ENCODE measurements around the gene AP1G2.

AP1G2 gene

DNA sequence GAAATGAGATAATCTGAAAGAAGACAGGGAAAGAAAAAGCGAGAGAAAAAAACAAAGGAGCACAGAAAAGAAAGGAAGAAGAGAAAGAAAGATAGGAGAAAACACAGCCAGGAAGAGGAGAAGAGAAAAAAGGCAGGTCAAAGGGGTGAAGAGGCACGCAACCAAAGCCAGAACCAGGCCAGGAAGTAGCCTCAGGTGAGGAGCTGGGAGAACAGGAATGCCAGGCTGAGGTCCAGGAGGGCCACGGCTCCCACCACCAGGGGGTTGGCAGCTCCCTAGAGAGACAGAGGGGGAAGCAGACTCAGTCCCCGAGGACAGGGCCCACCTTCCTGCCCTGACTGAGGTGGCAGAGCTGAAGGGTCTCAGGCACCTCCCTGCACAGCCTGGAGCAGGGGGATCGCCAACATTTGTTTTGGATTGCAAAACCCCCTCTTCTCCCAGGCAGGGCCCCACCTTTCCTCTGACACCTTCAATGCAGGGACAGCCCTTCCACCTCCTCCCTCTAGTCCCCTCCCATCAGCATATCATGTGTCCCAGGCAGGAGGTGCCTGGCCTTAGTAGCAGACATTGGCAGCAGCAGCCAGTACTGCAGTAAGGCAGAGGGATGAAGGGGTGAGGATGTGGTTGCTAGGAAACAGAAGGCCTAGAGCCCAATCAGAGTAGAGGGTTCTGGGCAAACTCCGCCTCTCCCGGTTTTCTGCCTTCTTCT is 2.0 kb upstream of the AP1G2 start:
- peak; percentile 65 for DNase-seq

DNA sequence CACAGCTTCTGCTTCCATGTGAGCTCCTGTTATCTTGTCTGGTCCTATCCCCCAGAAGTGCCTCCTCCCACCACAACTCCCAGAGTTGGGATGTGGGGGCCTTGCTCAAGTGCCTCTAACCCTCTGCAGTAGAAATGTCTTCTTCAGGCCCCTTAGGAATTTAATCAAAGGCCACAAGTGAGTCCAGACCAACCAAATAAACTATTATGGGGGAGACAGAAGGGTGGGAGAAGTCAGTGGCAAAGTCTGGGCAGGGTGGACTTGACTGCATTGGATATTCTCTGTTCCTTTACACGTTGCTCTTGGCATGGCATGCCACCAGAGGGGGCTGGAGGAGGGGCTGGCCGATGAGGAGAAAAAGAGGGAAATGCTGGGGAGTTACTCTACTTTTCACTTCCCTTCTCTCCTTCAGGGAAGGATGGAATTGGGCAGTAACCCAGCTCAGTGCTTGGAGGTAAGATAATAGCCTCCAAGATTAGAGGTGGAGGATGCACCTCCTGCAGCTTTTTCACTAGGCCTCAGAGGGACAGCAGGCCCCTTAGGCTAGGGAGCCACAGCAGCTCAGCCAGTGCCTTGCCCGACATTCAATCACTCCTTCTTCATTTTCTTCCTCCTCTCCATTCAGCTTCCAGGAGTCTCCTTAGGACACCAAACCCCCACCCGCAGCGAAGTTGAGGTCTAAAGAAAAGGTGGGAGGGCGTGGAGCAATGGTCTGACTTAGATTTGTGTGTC is 1.2 kb upstream of the AP1G2 start:
- DNase-seq = peak; percentile 18

DNA sequence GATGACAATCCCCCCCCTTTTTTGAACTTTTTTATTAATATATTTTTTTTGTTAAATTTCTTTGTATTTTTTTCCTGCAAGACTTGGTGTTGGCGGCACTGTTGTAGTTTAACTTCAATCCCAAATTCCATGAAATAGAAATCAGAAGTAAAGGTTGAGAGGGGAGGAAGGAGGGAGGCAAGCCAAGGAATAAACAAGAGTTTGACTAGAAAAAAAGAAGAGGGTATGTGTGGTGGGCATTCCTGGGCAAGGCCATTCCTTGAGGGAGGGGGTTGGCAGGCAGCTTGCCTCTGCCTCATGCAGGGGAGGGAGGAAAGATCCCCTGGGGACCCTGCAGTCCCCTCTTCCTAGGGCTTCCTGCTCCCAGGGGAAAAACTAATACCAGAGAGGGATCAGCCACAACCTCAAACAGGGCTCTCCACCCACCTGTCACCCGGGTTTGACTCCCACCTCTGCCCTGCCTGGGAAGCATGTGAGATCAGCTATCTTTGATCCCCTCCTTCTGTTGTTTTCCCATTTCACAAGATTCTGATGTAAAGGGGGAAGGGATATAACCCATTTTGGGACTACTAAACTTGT is 519 bp upstream of the AP1G2 start:
- DNase-seq = no peak

DNA sequence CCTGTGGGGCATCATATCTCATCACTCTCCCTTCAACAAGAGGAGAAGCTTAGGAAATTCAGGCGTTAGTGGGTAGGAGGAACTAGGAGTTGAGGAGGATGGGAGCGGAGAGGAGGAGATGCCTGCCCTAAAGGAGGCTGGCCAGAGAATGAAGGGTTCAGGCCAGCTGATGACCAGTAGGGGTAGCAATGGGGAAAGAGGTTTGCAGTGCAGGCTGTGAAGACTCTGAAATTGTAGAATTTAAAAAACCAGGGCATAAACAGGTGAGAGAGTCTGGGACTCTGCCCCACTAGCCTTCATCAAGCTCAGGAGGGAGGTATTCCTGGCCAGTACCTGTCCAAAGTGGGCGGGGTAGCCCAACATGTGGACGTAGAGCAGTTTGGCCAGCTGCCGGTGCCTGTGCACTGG is 809 bp downstream of the AP1G2 start:
- no peak for DNase-seq

DNA sequence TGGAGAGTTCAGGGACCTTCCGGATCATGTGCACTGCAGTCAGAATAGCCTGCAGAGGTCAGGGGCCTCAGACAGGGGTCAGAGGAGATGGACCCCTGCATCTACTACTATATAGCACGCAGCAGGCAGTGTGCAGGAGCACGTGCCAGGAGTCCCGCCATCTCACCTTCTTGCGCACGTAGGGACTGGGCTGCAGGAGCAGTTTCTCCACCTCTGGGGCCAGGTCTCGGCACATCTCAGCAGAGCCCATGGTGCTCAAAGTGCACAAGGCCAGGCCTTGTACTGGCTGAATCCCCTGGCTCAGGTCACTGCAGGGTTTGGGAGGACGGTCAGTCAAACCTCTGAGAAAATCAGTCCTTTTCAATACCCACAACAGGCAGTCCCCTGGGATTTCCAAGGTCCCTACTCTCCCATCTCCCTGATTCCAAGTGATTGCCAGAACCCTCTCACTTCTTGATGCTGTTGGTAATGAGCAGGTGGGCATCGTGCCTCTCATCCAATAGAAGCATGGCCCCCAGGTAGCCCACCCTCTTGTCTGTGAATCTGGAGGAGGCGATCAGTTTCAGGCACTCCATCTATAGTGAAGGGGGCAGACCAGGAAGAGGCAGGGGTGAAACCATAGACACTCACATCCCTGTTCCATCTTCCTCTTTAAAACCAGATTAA is 1.3 kb downstream of the AP1G2 start:
- DNase-seq = no peak

GRCh38 chr14:23565626-23566025 is 2.0 kb downstream of the AP1G2 start:
- no peak for DNase-seq

DNA sequence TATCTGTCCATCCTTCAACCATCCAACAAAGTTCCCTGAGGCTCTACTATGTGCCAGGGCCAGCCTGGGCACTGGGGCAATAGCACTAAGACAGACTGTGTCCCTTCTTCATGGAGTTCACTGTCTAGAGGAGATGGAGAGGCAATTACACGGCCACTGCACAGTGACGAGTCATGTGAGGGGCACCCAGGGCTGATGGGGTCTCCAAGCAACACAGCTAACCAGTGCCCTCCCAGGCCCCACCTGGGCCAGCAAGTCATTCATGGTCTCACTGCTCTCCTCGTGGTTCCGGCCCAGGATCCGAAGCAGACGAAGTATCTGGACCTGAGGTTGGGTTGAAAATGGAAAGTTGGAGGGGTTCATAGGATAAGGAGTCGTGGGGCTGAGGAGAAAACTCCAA is 2.7 kb downstream of the AP1G2 start:
- no peak for DNase-seq

- no peak for DNase-seq
Measured at GRCh38 chr14:23564181-23564812, 3.3 kb downstream of the AP1G2 start.

DNA sequence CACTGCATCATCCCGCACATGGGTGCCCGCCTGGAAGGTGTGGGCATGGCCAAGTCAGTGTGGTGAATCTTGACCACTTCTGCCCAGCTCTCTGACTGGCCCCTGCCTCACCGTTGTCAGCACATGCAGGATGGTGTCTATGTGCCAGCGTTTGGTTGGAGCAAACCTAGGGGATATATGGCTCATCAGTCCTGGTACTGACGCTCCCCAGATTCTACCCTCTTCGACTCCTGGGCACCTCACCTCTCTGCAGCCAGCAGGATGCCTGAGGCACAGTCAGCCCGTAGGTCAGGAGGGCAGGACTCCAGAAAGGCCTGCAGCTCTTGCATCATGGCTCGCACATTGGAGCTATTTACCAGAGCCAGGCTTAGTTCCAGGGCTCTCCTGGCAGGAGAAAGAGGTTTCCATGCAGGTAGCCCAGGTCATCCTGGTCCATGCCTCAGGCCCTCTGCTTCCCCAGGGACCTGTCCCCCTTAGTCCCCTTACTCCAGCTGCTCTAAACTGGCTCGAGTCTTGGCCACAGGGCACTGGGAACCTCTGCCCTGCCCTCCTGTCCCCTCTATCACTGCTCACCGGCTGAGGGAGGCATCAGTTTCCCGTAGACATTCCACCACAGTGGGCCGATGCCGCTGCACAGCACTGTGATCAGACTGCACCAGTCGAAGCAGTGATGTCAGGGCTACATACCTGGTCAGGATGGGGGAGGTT is 4.0 kb downstream of the AP1G2 start:
- DNase-seq = no peak

DNA sequence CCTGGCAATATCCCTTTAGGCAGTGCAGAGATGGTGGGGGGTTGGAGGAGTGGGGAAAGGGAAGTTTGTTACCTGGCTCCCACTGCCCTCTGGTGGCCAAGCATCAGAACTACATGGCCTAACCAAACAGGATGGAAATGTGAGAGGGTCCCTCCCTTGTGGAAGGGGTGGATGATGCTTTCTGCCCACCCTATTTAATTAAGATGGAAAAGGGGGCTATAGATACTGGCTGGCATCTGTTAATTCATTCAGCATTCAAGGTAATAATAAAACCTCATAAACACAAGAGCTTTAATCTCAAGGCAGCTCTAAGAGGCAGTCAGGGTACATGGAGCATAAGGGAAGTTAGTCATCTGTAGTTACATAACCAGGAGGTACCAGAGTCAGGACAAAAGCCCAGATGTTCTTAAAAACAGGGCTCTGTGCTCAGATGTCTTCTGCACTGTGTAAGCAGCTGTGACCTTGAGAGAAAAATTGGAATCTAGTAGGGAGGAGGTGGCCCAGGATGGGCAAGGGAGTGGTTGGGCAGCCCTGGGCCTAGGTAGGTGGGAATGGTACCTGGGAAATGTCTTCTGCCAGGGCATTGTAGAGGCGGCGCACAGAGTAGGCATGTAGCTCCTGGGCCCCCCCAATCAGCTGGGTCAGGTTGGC is 4.6 kb downstream of the AP1G2 start:
- peak; percentile 62 for DNase-seq

- no peak for DNase-seq
Measured at GRCh38 chr14:23561873-23562821, 5.4 kb downstream of the AP1G2 start.

- DNase-seq = no peak
Measured at GRCh38 chr14:23561259-23561658, 6.3 kb downstream of the AP1G2 start.

- DNase-seq = no peak
Measured at GRCh38 chr14:23559926-23560520, 7.6 kb downstream of the AP1G2 start.

GRCh38 chr14:23559010-23559925 is 8.3 kb downstream of the AP1G2 start:
- peak; percentile 72 for DNase-seq

DNA sequence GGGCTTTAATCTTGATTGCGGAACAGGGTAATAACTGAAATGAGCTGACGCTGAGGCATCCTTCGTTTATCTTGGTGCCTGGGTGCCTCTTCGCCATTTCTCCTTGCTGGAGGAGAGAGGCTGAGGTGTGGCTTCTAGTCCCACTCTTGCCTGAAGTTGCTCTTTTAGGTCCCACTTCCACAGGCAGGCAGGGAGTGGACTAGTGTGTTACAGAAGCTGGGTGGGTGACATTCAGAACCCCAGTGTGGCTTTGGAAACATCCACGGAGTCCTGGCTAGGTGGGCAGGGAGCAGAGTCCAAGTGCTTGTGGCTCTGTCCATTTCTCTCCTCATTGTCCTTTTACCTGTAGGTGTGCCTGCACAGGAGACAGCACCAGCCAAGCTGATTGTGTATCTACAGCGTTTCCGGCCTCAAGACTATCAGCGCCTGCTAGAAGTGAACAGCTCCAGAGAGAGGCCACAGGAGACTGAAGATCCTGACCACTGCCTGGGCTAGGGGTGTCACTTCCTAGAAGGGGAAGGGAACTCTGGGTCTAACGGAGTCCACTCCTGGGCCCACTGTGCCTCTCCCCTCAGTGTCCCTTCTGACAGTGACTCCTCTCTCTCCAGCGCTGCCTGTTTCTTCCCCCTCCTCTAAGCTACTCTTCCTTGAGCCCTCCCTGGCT is 9.1 kb downstream of the AP1G2 start:
- no peak for DNase-seq

- DNase-seq = no peak
Measured at GRCh38 chr14:23557946-23558345, 9.6 kb downstream of the AP1G2 start.

DNA sequence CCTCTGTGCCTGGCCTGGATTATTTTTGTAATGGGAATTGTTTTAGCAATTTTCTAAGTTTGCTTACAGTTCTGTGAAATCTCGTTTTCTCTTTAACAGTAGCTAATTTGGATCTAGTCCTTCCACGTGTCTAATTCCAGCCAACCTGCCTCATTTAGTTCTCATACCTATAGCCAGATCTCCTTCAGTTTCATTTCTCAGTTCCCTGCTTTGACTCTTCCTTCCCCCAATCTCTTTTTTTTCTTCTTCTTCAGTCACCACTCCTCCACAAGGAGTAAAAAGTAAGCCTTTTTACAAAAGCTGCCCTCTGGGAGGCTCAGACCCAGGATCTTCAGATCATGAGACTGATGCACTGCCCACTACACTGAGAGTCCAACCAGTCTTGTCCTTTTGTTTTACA is 10.1 kb downstream of the AP1G2 start:
- no peak for DNase-seq

- no peak for DNase-seq
Measured at GRCh38 chr14:23556700-23557440, 10.7 kb downstream of the AP1G2 start.

Measured in NCI-H1436 (cell line).